ENCODE data around the gene ACP7.

DNA sequence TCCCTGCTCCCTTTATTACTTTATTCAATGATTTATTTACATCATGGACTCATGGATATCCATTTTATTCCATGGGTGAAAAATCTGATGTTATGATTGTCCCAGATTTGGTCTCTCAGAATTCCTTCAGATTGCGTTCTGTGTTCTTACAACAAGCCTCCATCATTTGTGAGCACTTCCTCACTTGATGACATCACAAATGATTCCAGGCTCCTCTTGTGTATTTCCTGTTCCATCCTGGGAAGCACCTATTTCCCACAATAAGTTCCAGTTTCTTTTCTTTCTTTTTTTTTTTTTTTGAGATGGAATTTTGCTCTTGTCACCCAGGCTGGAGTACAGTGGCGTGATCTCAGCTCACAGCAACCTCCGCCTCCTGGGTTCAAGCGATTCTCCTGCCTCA, 6.7 kb downstream of the ACP7 start:
- TF ChIP-seq GATA2 (IDR thresholded peaks at IDR 0.05; ENCODE audit: low read depth, low read length) = no peak
- TF ChIP-seq GATA3 (IDR thresholded peaks at IDR 0.05; ENCODE audit: low read depth, low read length) = no peak
